HUES48 (cell line): ENCODE measurements around the gene OBP2A.
"Not testable (repeated sequence)": the region's sequence is repeated elsewhere in the genome, so short reads cannot be mapped to it uniquely, and the experiment has no call there.

ENCODE experiments used
- H3K27ac ChIP-seq: one replicate; pipeline ENCODE4 v1.7.0; 2013; ENCODE audit warnings: low read depth, low read length, inconsistent platforms
- H3K27me3 ChIP-seq: 2 replicates; pipeline ENCODE4 v1.6.1; 2013; ENCODE audit warnings: mild to moderate bottlenecking, low read length; ENCODE audit not compliant: control insufficient read depth, insufficient read depth
- H3K36me3 ChIP-seq: 2 replicates; pipeline ENCODE4 v1.6.1; 2013; ENCODE audit warnings: low read length; ENCODE audit not compliant: control insufficient read depth, insufficient read depth
- H3K4me1 ChIP-seq: 2 replicates; pipeline ENCODE4 v1.6.1; 2013; ENCODE audit warnings: mild to moderate bottlenecking, low read length; ENCODE audit not compliant: control insufficient read depth, insufficient read depth
- H3K4me3 ChIP-seq: 2 replicates; pipeline ENCODE4 v1.5.1; 2013; ENCODE audit warnings: mild to moderate bottlenecking, low read depth, low read length
- H3K9ac ChIP-seq: 2 replicates; pipeline ENCODE4 v1.6.1; 2013; ENCODE audit warnings: mild to moderate bottlenecking, low read depth, low read length, moderate library complexity
- H3K9me3 ChIP-seq: 2 replicates; pipeline ENCODE4 v1.6.1; 2013; ENCODE audit warnings: low read length; ENCODE audit not compliant: control insufficient read depth, insufficient read depth

OBP2A gene

GRCh38 chr9:135533674-135534073, 12.3 kb upstream of the OBP2A start:
- Histone ChIP-seq H3K4me1 (no peaks in the 10 kb centered on the region), H3K9me3 (no peaks in the 10 kb centered on the region), H3K27me3 (no peaks in the 10 kb centered on the region), H3K4me3 (no peak overlapping the region), H3K36me3 (no peaks in the 10 kb centered on the region), H3K9ac (no peak overlapping the region), H3K27ac (no peak overlapping the region)

- not testable (repeated sequence) for H3K27ac ChIP-seq, H3K27me3 ChIP-seq, H3K4me3 ChIP-seq, H3K36me3 ChIP-seq, H3K9me3 ChIP-seq, H3K9ac ChIP-seq, H3K4me1 ChIP-seq
These were observed 11.7 kb upstream of the OBP2A start for GRCh38 chr9:135534192-135534711.

- H3K27ac ChIP-seq, H3K9me3 ChIP-seq, H3K36me3 ChIP-seq, H3K27me3 ChIP-seq, H3K9ac ChIP-seq, H3K4me3 ChIP-seq, H3K4me1 ChIP-seq: not testable (repeated sequence)
These were observed 11.1 kb upstream of the OBP2A start for GRCh38 chr9:135534826-135535225.

GRCh38 chr9:135535631-135536030, 10.3 kb upstream of the OBP2A start:
- H3K4me3 ChIP-seq, H3K4me1 ChIP-seq, H3K27ac ChIP-seq, H3K27me3 ChIP-seq, H3K9ac ChIP-seq, H3K36me3 ChIP-seq, H3K9me3 ChIP-seq: not testable (repeated sequence)

- H3K4me1 ChIP-seq: no peaks in the 10 kb centered on the region
- H3K27ac ChIP-seq: no peak overlapping the region
- H3K27me3 ChIP-seq: no peaks in the 10 kb centered on the region
- H3K4me3 ChIP-seq: no peak overlapping the region
- no peaks in the 10 kb centered on the region for H3K9me3 ChIP-seq
- no peaks in the 10 kb centered on the region for H3K36me3 ChIP-seq
- H3K9ac ChIP-seq: no peak overlapping the region
These were observed 9.7 kb upstream of the OBP2A start for GRCh38 chr9:135536216-135536615.

- not testable (repeated sequence) for H3K4me1 ChIP-seq, H3K27ac ChIP-seq, H3K9me3 ChIP-seq, H3K27me3 ChIP-seq, H3K9ac ChIP-seq, H3K4me3 ChIP-seq, H3K36me3 ChIP-seq
These were observed 2.5 kb upstream of the OBP2A start for GRCh38 chr9:135543262-135543894.

- H3K36me3 ChIP-seq: no peaks in the 10 kb centered on the region
- H3K27ac ChIP-seq: no peak overlapping the region
- no peak overlapping the region for H3K9ac ChIP-seq
- H3K27me3 ChIP-seq: no peaks in the 10 kb centered on the region
- no peaks in the 10 kb centered on the region for H3K9me3 ChIP-seq
- no peaks in the 10 kb centered on the region for H3K4me1 ChIP-seq
- no peak overlapping the region for H3K4me3 ChIP-seq
These were observed 818 bp upstream of the OBP2A start for GRCh38 chr9:135544981-135545635.

GRCh38 chr9:135546792-135547617, 1.1 kb downstream of the OBP2A start:
- not testable (repeated sequence) for H3K27me3 ChIP-seq, H3K36me3 ChIP-seq, H3K9ac ChIP-seq, H3K4me1 ChIP-seq, H3K9me3 ChIP-seq, H3K27ac ChIP-seq, H3K4me3 ChIP-seq

- no peaks in the 10 kb centered on the region for H3K27me3 ChIP-seq
- no peaks in the 10 kb centered on the region for H3K36me3 ChIP-seq
- no peak overlapping the region for H3K27ac ChIP-seq
- H3K9me3 ChIP-seq: no peaks in the 10 kb centered on the region
- H3K4me3 ChIP-seq: no peak overlapping the region
- no peaks in the 10 kb centered on the region for H3K4me1 ChIP-seq
- H3K9ac ChIP-seq: no peak overlapping the region
These were observed 2.1 kb downstream of the OBP2A start for GRCh38 chr9:135547756-135548736.

- H3K4me3 ChIP-seq, H3K27me3 ChIP-seq, H3K9me3 ChIP-seq, H3K4me1 ChIP-seq, H3K36me3 ChIP-seq, H3K27ac ChIP-seq, H3K9ac ChIP-seq: not testable (repeated sequence)
These were observed 3.8 kb downstream of the OBP2A start for GRCh38 chr9:135549478-135550343.
